Ovary (tissue), 3 donors: ENCODE results near the gene C19orf53.

Experiments
- POLR2A ChIP-seq: fragments of 450-650 bp; IDR thresholded peaks from one replicate; pipeline ENCODE4 v1.6.1; 2017; ENCODE audit warnings: antibody characterized with exemption, mild to moderate bottlenecking, moderate library complexity
- TF ChIP-seq, protein P1 (sequence below), 3 donors: fragments of 450-650 bp in 2 of 3; fragments of 200-600 bp in 1 of 3; IDR thresholded peaks; one replicate each; pipeline versions ENCODE4 v1.5.1 to v1.8.0; 2016 to 2022; ENCODE audit warnings: antibody characterized with exemption in 3 of 3, mild to moderate bottlenecking in 1 of 3
- donor health status: DM: no; HTN: no; CAD: no.

GRCh38 chr19:13794757-13795589, 20.7 kb downstream of the C19orf53 start, which contains the start of gene ZSWIM4:
- TF ChIP-seq, protein P1, sequence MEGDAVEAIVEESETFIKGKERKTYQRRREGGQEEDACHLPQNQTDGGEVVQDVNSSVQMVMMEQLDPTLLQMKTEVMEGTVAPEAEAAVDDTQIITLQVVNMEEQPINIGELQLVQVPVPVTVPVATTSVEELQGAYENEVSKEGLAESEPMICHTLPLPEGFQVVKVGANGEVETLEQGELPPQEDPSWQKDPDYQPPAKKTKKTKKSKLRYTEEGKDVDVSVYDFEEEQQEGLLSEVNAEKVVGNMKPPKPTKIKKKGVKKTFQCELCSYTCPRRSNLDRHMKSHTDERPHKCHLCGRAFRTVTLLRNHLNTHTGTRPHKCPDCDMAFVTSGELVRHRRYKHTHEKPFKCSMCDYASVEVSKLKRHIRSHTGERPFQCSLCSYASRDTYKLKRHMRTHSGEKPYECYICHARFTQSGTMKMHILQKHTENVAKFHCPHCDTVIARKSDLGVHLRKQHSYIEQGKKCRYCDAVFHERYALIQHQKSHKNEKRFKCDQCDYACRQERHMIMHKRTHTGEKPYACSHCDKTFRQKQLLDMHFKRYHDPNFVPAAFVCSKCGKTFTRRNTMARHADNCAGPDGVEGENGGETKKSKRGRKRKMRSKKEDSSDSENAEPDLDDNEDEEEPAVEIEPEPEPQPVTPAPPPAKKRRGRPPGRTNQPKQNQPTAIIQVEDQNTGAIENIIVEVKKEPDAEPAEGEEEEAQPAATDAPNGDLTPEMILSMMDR (IDR thresholded peaks at IDR 0.05), result no peak
- peak; percentile 55 for TF ChIP-seq POLR2A
